ENCODE results near the gene TBCA.

TBCA gene

DNA sequence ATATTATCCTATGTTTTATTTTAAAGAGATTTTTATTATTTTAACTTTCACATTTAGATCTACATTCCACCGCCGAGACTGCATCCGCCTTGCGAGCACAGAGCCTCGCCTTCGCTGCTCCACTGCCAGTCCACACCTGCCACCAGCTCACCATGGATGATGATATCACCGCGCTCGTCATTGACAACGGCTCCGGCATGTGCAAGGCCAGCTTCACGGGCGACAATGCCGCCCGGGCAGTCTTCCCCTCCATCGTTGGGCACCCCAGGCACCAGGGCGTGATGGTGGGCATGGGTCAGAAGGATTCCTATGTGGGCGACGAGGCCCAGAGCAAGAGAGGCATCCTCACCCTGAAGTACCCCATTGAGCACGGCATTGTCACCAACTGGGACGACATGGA lies 8.6 kb upstream of the TBCA start:
- no peaks in the 10 kb centered on the region for H3K4me1 ChIP-seq (ENCODE audit: insufficient read depth, low read length, poor library complexity, severe bottlenecking)
- no peaks in the 10 kb centered on the region for H3K27me3 ChIP-seq (ENCODE audit: insufficient read depth, low read length, poor library complexity, severe bottlenecking)
- no peak overlapping the region for H3K9ac ChIP-seq (ENCODE audit: low read depth, low read length, poor library complexity, severe bottlenecking)
- no peaks in the 10 kb centered on the region for H3K9me2 ChIP-seq (replicated peaks; ENCODE audit: low read depth, low read length)
- no peak overlapping the region for H3K4me3 ChIP-seq (ENCODE audit: low read length, poor library complexity, severe bottlenecking)
- H4K20me1 ChIP-seq (ENCODE audit: insufficient read depth, low read length, poor library complexity, severe bottlenecking): no peaks in the 10 kb centered on the region
- H3K9me3 ChIP-seq (ENCODE audit: insufficient read depth, low read depth, low read length): no peaks in the 10 kb centered on the region
- no peaks in the 10 kb centered on the region for H3K79me2 ChIP-seq (ENCODE audit: insufficient read depth, low read length)
- TF ChIP-seq, protein P1, sequence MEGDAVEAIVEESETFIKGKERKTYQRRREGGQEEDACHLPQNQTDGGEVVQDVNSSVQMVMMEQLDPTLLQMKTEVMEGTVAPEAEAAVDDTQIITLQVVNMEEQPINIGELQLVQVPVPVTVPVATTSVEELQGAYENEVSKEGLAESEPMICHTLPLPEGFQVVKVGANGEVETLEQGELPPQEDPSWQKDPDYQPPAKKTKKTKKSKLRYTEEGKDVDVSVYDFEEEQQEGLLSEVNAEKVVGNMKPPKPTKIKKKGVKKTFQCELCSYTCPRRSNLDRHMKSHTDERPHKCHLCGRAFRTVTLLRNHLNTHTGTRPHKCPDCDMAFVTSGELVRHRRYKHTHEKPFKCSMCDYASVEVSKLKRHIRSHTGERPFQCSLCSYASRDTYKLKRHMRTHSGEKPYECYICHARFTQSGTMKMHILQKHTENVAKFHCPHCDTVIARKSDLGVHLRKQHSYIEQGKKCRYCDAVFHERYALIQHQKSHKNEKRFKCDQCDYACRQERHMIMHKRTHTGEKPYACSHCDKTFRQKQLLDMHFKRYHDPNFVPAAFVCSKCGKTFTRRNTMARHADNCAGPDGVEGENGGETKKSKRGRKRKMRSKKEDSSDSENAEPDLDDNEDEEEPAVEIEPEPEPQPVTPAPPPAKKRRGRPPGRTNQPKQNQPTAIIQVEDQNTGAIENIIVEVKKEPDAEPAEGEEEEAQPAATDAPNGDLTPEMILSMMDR (conservative IDR thresholded peaks at IDR 0.05; ENCODE audit: low read length): no peak
- no peak for TF ChIP-seq EZH2phosphoT487 (IDR thresholded peaks at IDR 0.05; ENCODE audit: borderline replicate concordance)
- H3F3A ChIP-seq (ENCODE audit: low read depth): no peaks in the 10 kb centered on the region
- H3K4me2 ChIP-seq (ENCODE audit: low read depth, low read length, poor library complexity, severe bottlenecking): no peak overlapping the region
- H2AFZ ChIP-seq (ENCODE audit: low read length): no peak overlapping the region
- no peaks in the 10 kb centered on the region for H3K36me3 ChIP-seq (ENCODE audit: insufficient read depth, low read length)

DNA sequence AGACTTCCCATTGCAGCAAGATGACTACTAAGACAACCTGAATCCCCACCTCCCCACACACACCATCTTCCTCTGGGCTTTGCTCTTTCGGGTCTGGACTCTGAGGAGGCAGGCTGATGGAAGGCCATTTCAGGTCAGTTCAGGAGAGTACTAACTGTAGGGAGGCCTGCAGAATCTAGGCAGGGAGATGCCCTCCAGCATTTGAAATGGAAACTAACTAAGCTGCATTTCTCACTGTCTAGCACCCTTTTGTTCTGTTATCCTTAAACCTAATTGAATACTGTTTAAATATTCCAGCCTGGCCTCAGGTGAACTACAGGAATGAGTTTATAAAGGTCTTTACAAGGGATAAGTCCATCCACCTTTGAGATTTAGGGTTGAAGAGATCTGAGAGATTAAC lies 4.9 kb upstream of the TBCA start:
- Histone ChIP-seq H3K4me2 (ENCODE audit: low read depth, low read length, poor library complexity, severe bottlenecking) (no peak overlapping the region), H3K9me3 (ENCODE audit: insufficient read depth, low read depth, low read length) (no peaks in the 10 kb centered on the region), H3K9me2 (replicated peaks; ENCODE audit: low read depth, low read length) (no peaks in the 10 kb centered on the region), H2AFZ (ENCODE audit: low read length) (no peak overlapping the region), H4K20me1 (ENCODE audit: insufficient read depth, low read length, poor library complexity, severe bottlenecking) (no peaks in the 10 kb centered on the region), H3K27me3 (ENCODE audit: insufficient read depth, low read length, poor library complexity, severe bottlenecking) (no peaks in the 10 kb centered on the region), H3K9ac (ENCODE audit: low read depth, low read length, poor library complexity, severe bottlenecking) (no peak overlapping the region), H3K4me3 (ENCODE audit: low read length, poor library complexity, severe bottlenecking) (no peak overlapping the region), H3F3A (ENCODE audit: low read depth) (no peaks in the 10 kb centered on the region), H3K4me1 (ENCODE audit: insufficient read depth, low read length, poor library complexity, severe bottlenecking) (peaks cover 16% of the 10 kb centered on the region), H3K79me2 (ENCODE audit: insufficient read depth, low read length) (no peaks in the 10 kb centered on the region), H3K36me3 (ENCODE audit: insufficient read depth, low read length) (no peaks in the 10 kb centered on the region)
- no peak for TF ChIP-seq EZH2phosphoT487 (IDR thresholded peaks at IDR 0.05; ENCODE audit: borderline replicate concordance)
- TF ChIP-seq, protein P1 (conservative IDR thresholded peaks at IDR 0.05; ENCODE audit: low read length): no peak

DNA sequence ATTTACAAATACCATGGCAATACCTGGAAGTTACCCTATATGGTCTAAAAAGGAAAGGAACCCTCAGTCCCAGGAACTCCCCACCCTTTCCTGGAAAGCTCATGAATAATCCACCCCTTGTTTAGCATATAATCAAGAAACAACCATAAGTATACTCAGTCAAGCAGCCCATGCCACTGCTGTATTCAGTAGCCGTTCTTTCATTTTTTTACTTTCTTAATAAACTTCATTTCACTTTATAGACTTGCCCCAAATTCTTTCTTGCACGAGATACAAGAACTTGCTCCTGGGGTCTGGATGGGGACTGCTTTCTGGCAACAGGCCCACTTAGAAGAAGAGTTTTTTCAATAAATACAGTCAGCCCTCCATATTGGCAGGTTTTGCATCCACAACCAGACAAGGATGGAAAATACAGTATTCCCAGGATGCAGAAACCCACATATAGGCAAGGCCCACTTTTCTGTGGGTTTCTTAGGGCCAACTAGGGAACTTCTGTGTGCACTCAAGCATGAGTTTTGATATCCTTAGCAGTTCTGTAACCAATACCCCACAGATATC lies 2.8 kb upstream of the TBCA start:
- no peaks in the 10 kb centered on the region for H3K36me3 ChIP-seq (ENCODE audit: insufficient read depth, low read length)

More for the DNA sequence above, 2.8 kb upstream of the TBCA start:
- Histone ChIP-seq H3K9ac (ENCODE audit: low read depth, low read length, poor library complexity, severe bottlenecking) (no peak overlapping the region), H3F3A (ENCODE audit: low read depth) (no peaks in the 10 kb centered on the region), H4K20me1 (ENCODE audit: insufficient read depth, low read length, poor library complexity, severe bottlenecking) (peaks cover 18% of the 10 kb centered on the region), H3K9me3 (ENCODE audit: insufficient read depth, low read depth, low read length) (no peaks in the 10 kb centered on the region), H3K4me2 (ENCODE audit: low read depth, low read length, poor library complexity, severe bottlenecking) (no peak overlapping the region), H2AFZ (ENCODE audit: low read length) (no peak overlapping the region), H3K4me1 (ENCODE audit: insufficient read depth, low read length, poor library complexity, severe bottlenecking) (peaks cover 25% of the 10 kb centered on the region), H3K79me2 (ENCODE audit: insufficient read depth, low read length) (peaks cover 17% of the 10 kb centered on the region), H3K27me3 (ENCODE audit: insufficient read depth, low read length, poor library complexity, severe bottlenecking) (no peaks in the 10 kb centered on the region), H3K4me3 (ENCODE audit: low read length, poor library complexity, severe bottlenecking) (no peak overlapping the region), H3K9me2 (replicated peaks; ENCODE audit: low read depth, low read length) (no peaks in the 10 kb centered on the region)
- TF ChIP-seq EZH2phosphoT487 (IDR thresholded peaks at IDR 0.05; ENCODE audit: borderline replicate concordance): no peak
- TF ChIP-seq, protein P1 (conservative IDR thresholded peaks at IDR 0.05; ENCODE audit: low read length): no peak
